Dendritic cell treated with granulocyte-macrophage colony-stimulating factor and Interleukin-4, amounts not matched to agents 40 ng/mL and 50 ng/mL, for 4 days (primary cell): ENCODE results near the gene BCL2.

Experiments
- H3K27ac Mint-ChIP-seq: one replicate; pipeline ENCODE4 v1.8.0; 2022; ENCODE audit warnings: mild to moderate bottlenecking, mixed read lengths
- H3K27me3 Mint-ChIP-seq: one replicate; pipeline ENCODE4 v1.8.0; 2022; ENCODE audit warnings: mild to moderate bottlenecking, mixed read lengths
- H3K36me3 Mint-ChIP-seq: one replicate; pipeline ENCODE4 v1.8.0; 2022; ENCODE audit warnings: low read depth, mixed read lengths
- H3K4me1 Mint-ChIP-seq: one replicate; pipeline ENCODE4 v1.8.0; 2022; ENCODE audit warnings: low read depth, mixed read lengths
- H3K4me3 Mint-ChIP-seq: one replicate; pipeline ENCODE4 v1.8.0; 2022; ENCODE audit warnings: mild to moderate bottlenecking, moderate library complexity, mixed read lengths
- H3K9me3 Mint-ChIP-seq: one replicate; pipeline ENCODE4 v1.8.0; 2022; ENCODE audit warnings: mixed read lengths
- intact Hi-C: fragments of 100-400 bp; cut with micrococcal nuclease; formaldehyde crosslinking; loops from one replicate; pipeline ENCODE4 v1.15.0; 2022

The BCL2 gene

DNA sequence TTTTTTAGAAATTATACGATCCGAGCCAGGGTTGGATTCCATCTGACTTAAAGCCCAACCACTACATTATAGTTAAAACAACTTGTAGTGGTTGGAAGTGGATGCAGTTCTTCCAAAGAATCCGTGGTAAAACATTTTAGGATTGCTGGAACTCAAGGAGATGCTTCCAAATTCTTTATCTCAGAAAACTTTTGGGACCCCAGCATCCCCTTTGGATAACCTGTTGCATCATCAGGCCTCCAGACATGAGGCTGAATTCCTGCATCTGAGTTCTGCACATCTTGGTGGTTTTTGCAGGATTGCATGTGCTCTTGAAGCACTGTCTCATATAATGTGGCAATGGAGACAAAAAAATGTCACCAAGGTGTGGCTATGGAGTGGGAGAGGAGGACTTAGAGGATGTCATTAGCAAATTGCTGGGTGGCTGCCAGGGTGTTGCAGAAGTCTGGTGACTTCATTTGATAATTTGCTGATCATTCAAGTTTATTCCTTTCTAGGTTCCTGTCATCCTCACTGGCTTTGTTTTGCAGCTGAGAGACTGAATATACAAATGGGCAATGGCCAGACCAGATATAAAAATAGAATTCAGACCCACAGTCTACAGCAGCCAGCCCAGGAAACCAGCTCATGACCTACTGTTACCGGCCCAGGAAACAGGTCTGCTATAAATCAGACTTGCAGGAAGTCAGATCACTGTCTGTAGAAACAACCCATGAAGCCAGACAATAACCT is 207.7 kb downstream of the BCL2 start:
- Mint-ChIP-seq H3K4me3 (no peak overlapping the region), H3K9me3 (no peaks in the 10 kb centered on the region), H3K27me3 (no peaks in the 10 kb centered on the region), H3K4me1 (peaks cover 30% of the 10 kb centered on the region), H3K36me3 (no peaks in the 10 kb centered on the region), H3K27ac (no peak overlapping the region)
- intact Hi-C loops, result no loop called here

DNA sequence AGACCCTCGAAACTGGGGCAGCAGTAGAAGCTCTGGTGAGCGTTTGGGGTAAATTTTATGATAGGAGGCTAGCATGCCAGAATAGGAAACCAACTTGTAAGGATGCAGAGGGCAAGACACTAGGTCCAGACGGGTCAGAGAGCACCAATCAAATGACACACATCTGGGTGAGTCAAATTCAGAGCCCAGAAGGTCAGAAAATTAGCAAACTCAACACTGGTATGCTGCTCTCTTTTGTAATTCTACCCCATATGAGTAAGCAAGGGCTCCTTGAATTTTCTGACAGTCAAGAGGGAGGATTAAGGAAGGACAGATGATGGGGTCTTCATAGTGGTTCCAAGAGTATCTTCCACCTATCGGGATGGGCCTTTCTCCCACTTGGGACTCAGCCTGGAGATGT is 209.8 kb downstream of the BCL2 start:
- no peaks in the 10 kb centered on the region for H3K27me3 Mint-ChIP-seq
- intact Hi-C loops, result no loop called here

DNA sequence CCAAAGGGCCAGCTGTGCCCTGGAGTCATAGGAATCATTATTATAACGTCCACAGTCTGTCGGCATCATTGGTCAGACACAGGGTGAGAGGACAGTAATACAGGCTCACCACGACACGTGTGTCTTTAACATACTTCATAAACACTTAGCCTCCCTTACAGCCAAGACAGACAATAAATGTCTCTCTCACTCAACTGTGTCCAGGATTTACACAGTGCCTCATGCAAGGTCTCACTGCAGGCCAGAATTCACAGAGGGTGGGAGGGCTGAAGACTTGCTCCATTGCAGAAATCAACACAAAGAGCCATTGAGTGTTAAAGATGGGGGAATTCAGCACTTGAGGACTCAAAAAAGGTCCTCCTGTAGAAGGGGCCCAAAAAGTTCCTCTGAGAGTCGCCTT is 210.5 kb downstream of the BCL2 start:
- H3K36me3 Mint-ChIP-seq, result no peaks in the 10 kb centered on the region
- H3K9me3 Mint-ChIP-seq, result no peaks in the 10 kb centered on the region
- no peak overlapping the region for H3K27ac Mint-ChIP-seq
- peaks cover 34% of the 10 kb centered on the region for H3K4me1 Mint-ChIP-seq
- H3K27me3 Mint-ChIP-seq, result no peaks in the 10 kb centered on the region
- intact Hi-C loops, result no loop called here
- H3K4me3 Mint-ChIP-seq, result no peak overlapping the region

More for the DNA sequence above, 209.8 kb downstream of the BCL2 start:
- Mint-ChIP-seq H3K9me3 (no peaks in the 10 kb centered on the region), H3K4me1 (peaks cover 36% of the 10 kb centered on the region), H3K36me3 (no peaks in the 10 kb centered on the region), H3K4me3 (no peak overlapping the region), H3K27ac (no peak overlapping the region)

DNA sequence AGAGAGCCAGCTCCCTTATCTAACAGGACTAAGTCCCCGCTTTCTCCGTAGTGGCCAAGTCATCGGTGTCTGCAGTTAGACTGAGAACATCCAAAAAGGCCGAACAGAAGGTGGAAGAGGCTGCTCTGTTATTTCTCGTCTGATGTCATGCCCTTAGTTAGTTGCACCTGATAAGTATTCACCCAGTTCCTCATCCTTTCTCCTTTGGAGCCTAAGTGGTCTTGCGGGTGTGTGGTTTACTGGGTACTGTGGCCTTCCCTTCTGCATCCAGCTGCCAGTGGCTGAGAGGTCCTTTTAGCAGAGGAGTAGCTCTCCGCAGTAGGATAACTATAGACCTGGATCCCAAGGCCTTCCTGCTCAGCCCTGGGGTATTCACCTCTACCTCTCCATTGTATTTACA is 211.6 kb downstream of the BCL2 start:
- Mint-ChIP-seq H3K4me3 (no peak overlapping the region), H3K4me1 (peaks cover 29% of the 10 kb centered on the region), H3K27ac (no peak overlapping the region), H3K36me3 (no peaks in the 10 kb centered on the region), H3K27me3 (no peaks in the 10 kb centered on the region), H3K9me3 (no peaks in the 10 kb centered on the region)
- intact Hi-C loops, result no loop called here

DNA sequence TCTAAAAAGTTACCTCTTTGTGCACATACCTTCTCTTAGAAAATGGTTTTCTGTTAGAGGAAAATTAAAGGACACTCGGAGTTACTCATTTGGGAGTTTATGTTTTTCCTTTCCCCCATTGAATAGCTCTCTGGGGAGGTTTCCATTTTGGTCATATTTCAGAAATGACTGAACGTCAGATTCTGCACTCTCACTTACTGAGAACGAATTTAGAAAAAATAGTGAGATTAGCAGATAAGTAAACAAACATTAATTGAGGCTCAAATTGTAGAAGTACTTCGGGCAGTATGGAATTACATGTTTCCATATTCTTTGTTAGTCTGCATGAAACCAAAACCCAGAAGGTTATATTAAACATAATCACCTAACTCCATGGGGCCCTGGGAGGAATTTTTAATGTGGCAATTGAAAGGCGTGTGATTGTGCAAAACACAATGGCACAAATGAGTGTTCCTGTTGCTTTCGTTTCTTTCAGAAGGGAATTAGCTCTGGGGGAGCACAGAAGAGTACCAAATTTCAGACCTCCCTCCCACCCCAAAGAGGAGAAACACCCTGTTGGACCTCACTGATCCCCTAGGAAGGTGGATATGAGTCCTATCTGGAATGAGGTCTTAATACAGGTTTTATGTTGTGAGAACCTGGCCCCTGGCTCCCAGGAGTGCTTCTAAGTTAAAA is 212.3 kb downstream of the BCL2 start:
- Mint-ChIP-seq H3K9me3 (no peaks in the 10 kb centered on the region), H3K36me3 (no peaks in the 10 kb centered on the region), H3K27me3 (no peaks in the 10 kb centered on the region), H3K4me1 (peaks cover 24% of the 10 kb centered on the region), H3K4me3 (no peak overlapping the region), H3K27ac (no peak overlapping the region)
- intact Hi-C loops, result no loop called here

DNA sequence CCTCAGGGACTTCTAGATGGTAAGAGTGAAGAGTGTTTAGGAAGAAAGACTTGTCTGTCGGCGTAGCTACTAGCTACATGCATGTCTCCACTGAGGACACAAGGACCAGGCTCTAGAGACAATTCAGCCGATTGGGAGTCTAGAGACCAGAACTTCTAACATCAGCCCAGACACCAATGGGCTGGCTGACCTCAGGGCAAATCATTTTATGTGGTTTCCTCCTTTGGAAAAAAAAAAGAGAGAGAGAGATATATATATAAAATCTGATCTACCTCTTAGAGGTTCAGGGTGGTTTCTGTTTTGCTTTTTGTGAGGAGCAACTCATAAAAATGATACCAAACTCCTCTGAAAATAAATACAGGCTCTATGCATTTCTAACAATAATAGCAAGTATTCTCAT is 212.8 kb downstream of the BCL2 start:
- Mint-ChIP-seq H3K27ac (no peak overlapping the region), H3K4me1 (peaks cover 18% of the 10 kb centered on the region), H3K4me3 (no peak overlapping the region), H3K27me3 (no peaks in the 10 kb centered on the region), H3K9me3 (no peaks in the 10 kb centered on the region), H3K36me3 (no peaks in the 10 kb centered on the region)
- intact Hi-C loops, result no loop called here

DNA sequence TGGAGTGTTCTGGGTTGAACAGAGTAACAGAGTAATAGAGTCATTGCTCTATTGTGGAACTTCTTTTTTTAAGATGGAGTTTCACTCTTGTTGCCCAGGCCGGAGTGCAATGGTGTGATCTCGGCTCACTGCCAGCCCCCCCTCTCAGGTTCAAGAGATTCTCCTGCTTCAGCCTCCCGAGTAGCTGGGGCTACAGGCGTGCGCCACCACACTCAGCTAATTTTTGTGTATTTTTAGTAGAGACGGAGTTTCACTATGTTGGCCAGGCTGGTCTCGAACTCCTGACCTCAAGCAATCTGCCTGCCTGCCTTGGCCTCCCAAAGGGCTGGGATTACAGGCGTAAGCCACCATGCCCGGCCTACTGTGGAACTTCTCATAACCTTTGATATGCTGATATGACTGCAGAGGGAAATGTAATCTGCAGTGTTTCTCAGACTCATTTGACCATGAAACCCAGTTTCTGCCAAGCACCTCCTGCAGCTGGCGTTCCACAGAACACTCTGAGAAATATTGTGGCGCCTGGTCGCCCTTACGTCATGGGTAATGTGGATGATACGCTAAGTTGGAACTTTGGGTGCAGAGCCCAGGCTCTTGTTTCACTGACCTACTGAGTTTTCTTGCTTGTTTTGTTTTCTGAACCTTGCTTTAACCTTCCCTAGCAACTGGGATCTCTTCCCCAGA is 213.8 kb downstream of the BCL2 start:
- H3K36me3 Mint-ChIP-seq, result no peaks in the 10 kb centered on the region
- H3K27ac Mint-ChIP-seq, result no peak overlapping the region
- H3K4me3 Mint-ChIP-seq, result no peak overlapping the region
- intact Hi-C loops, result no loop called here
- H3K4me1 Mint-ChIP-seq, result peaks cover 19% of the 10 kb centered on the region
- no peaks in the 10 kb centered on the region for H3K9me3 Mint-ChIP-seq
- no peaks in the 10 kb centered on the region for H3K27me3 Mint-ChIP-seq

DNA sequence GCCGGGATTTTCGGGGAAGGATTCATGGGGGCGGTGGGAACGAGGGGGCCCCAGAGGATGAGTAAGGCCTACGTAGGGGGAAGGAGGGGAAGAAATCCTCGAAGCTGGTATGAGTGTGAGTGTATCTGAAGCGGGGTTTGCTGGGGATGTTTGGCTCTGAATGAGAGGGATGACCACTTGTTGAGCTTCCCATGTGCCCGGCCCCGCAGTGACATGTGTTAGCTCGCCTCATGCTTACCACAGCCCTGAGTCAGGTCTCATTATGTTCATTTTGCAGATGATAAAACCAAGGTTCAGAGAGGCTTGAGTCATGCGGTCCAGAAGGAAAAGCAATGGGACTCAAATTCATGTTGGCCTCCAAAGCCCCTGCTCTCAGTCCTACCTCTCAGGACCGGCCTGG is 214.7 kb downstream of the BCL2 start:
- intact Hi-C loops, result no loop called here
- Mint-ChIP-seq H3K4me1 (peaks cover 20% of the 10 kb centered on the region), H3K27me3 (no peaks in the 10 kb centered on the region), H3K27ac (no peak overlapping the region), H3K4me3 (no peak overlapping the region), H3K36me3 (no peaks in the 10 kb centered on the region), H3K9me3 (no peaks in the 10 kb centered on the region)

DNA sequence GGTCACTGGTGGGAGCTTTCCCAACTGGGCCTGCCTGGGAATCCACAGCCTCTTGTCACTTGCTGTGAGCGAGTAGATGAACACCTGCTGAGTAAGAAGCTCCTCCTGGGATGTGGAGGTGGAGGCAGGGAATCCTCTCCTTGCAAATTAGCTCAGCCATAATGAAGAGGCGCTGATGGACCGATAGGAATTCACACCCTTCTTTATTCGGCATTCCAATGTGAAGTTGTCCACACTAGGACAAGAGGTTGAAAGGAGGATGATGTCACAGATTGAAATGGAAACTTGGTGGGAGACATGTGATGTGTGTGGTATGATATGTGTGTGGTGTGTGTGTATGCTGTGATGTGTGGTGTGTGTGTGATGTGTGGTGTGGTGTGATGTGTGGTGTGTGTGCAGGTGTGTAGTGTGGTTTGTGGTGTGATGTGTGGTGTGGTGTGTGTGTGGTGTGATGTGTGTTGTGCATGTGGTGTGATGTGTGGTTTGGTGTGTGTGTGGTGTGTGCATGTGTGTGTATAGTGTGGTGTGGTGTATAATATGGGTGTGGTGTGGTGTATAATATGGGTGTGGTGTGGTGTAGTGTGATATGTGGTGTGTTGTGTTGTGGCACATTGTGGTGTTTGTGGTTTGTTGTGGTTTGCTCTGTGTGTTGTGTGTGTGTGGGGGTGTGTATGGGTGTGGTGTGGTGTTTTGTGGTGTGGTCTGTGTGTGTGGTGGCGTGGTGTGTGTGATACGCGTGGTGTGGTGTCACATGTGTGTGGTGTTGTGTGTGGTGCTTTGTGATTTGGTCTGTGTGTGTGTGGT is 216.4 kb downstream of the BCL2 start:
- peaks cover 35% of the 10 kb centered on the region for H3K4me1 Mint-ChIP-seq
- no peaks in the 10 kb centered on the region for H3K36me3 Mint-ChIP-seq

DNA sequence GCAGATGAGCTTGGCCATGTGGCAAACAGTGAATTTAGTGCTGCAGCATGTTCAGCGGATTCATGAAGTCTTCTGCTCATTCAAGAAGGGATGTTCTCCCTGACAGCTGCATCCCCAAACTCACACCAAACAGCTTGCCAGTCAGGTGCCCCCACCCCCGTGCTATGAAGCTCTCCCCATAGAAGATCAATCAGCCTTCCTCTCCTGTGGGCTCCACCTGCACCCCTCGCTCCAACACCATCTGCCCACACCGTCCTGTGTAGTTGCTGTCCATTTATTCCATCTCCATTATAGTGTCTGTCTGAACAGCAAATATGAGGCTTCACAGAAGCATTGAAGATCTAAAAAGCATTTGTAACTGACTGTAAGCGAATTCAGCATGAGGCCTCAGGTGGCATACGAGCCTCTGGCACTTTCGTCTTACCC is 218.9 kb downstream of the BCL2 start:
- Mint-ChIP-seq H3K27me3 (no peaks in the 10 kb centered on the region), H3K27ac (no peak overlapping the region)

More for the DNA sequence above, 216.4 kb downstream of the BCL2 start:
- Mint-ChIP-seq H3K27ac (no peak overlapping the region), H3K9me3 (no peaks in the 10 kb centered on the region), H3K27me3 (no peaks in the 10 kb centered on the region), H3K4me3 (no peak overlapping the region)
- intact Hi-C loops, result no loop called here

DNA sequence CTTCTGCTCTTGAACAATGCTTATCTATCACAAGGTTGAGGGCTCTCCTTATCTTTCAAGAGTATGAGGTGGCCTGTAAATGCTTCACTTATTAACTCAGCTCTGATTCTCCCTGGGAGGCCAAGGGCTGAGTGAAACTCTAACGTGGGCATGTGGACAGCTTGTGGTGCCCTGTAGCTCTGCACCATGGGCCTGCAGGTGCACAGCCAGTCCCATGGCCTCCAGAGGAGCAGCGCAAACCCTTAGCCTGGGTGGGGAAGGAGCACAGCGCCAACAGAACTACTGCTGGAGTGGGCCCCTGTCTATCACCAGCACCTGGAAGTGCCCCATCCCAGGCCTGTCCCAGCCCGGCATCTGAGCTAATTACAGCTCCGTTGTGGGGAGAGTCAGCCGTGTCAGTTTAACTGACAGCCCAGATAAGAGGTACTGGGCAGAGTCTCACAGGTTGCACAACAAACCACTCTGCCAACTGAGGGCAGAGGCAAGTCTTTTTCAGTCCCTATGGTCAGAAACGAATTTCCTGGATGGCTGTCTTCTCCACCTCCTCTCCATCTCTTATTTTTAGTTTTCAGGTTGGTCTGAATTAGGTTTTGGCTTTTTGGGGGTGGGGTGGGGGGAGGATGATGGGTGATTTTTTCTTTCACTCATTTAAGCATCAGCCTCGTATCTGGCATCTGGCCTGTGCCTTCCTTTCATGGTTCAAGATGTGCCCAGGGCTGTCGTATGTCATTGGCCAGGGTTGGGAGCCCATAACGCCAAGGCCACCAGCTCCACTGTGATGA is 219.5 kb downstream of the BCL2 start:
- Mint-ChIP-seq H3K27ac (no peak overlapping the region), H3K4me1 (peaks cover 30% of the 10 kb centered on the region), H3K36me3 (no peaks in the 10 kb centered on the region), H3K4me3 (no peak overlapping the region), H3K9me3 (no peaks in the 10 kb centered on the region), H3K27me3 (no peaks in the 10 kb centered on the region)
- intact Hi-C loops, result no loop called here

More for the DNA sequence above, 218.9 kb downstream of the BCL2 start:
- Mint-ChIP-seq H3K36me3 (no peaks in the 10 kb centered on the region), H3K4me3 (no peak overlapping the region), H3K4me1 (peaks cover 30% of the 10 kb centered on the region), H3K9me3 (no peaks in the 10 kb centered on the region)
- intact Hi-C loops, result no loop called here

DNA sequence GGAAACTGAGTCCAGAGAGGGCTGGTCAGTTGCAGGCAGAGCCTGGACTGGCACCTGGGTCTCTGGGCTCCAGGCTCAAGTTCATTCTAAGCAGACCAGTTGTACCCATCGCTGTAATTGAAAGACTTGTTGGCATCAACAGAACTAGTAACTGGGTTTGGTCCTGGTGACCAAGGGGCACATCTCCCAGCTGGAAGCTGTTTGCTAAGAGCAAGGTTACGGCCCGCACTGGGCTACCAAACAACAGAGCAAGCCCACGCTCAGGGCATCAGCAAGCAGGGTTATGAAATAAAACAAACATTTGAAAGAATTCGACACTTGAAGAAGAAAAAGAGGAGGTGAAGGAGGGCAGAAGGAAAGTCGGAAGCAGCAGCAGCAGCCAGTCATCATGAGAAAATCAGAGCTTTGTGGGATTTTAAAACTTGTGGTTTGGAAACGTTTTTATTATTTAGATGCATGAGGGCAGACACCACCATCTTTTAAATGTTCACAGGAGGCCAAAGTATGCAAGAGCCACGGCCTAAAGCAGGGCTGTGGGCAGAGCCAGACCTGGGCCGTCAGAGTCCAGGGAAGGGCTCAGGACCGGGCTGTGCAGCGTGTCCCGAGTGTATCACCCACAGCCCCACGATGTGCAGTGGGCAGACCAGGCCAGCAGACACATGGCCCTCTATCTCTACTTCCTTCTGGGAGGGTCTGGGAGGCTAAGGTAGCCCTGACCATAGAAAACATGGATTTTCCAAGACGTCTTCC is 220.3 kb downstream of the BCL2 start:
- Mint-ChIP-seq H3K4me1 (peaks cover 30% of the 10 kb centered on the region), H3K9me3 (no peaks in the 10 kb centered on the region), H3K4me3 (no peak overlapping the region), H3K27ac (no peak overlapping the region), H3K27me3 (no peaks in the 10 kb centered on the region), H3K36me3 (no peaks in the 10 kb centered on the region)
- intact Hi-C loops, result no loop called here
